ENCODE results near the gene GPC6.

GPC6 gene

GRCh38 chr13:94119360-94119936 is 892.8 kb downstream of the GPC6 start:
- DNase-seq (ENCODE audit: low spot score) = no peak

GRCh38 chr13:94120878-94121277 is 894.3 kb downstream of the GPC6 start:
- no peak for DNase-seq (ENCODE audit: low spot score)

GRCh38 chr13:94121686-94122085 is 895.1 kb downstream of the GPC6 start:
- no peak for DNase-seq (ENCODE audit: low spot score)

GRCh38 chr13:94122300-94122915 is 895.8 kb downstream of the GPC6 start:
- DNase-seq (ENCODE audit: low spot score) = no peak

- no peak for DNase-seq (ENCODE audit: low spot score)
Observed at GRCh38 chr13:94123557-94123956, 897.0 kb downstream of the GPC6 start.

GRCh38 chr13:94128430-94128829 is 901.8 kb downstream of the GPC6 start:
- DNase-seq (ENCODE audit: low spot score) = peak; percentile 20

- no peak for DNase-seq (ENCODE audit: low spot score)
Observed at GRCh38 chr13:94129490-94129894, 902.9 kb downstream of the GPC6 start.

GRCh38 chr13:94138831-94139230 is 912.2 kb downstream of the GPC6 start:
- no peak for DNase-seq (ENCODE audit: low spot score)

- no peak for DNase-seq (ENCODE audit: low spot score)
Observed at GRCh38 chr13:94139393-94139995, 912.9 kb downstream of the GPC6 start.

- DNase-seq (ENCODE audit: low spot score) = no peak
Observed at GRCh38 chr13:94140027-94140426, 913.4 kb downstream of the GPC6 start.

GRCh38 chr13:94140511-94140910 is 913.9 kb downstream of the GPC6 start:
- DNase-seq (ENCODE audit: low spot score) = no peak

- no peak for DNase-seq (ENCODE audit: low spot score)
Observed at GRCh38 chr13:94143624-94144350, 917.2 kb downstream of the GPC6 start.

GRCh38 chr13:94145966-94146365 is 919.4 kb downstream of the GPC6 start:
- DNase-seq (ENCODE audit: low spot score) = no peak

- DNase-seq (ENCODE audit: low spot score) = no peak
Observed at GRCh38 chr13:94153586-94153985, 927.0 kb downstream of the GPC6 start.

GRCh38 chr13:94154367-94154766 is 927.8 kb downstream of the GPC6 start:
- DNase-seq (ENCODE audit: low spot score) = peak; percentile 16

GRCh38 chr13:94157705-94158218 is 931.2 kb downstream of the GPC6 start:
- DNase-seq (ENCODE audit: low spot score) = peak; percentile 25

- no peak for DNase-seq (ENCODE audit: low spot score)
Observed at GRCh38 chr13:94160875-94161274, 934.3 kb downstream of the GPC6 start.

- DNase-seq (ENCODE audit: low spot score) = no peak
Observed at GRCh38 chr13:94162289-94162688, 935.7 kb downstream of the GPC6 start.

GRCh38 chr13:94163535-94163934 is 936.9 kb downstream of the GPC6 start:
- no peak for DNase-seq (ENCODE audit: low spot score)

GRCh38 chr13:94168783-94169453 is 942.3 kb downstream of the GPC6 start:
- no peak for DNase-seq (ENCODE audit: low spot score)

- DNase-seq (ENCODE audit: low spot score) = peak; percentile 15
Observed at GRCh38 chr13:94169454-94170144, 943.0 kb downstream of the GPC6 start.

GRCh38 chr13:94170145-94170571 is 943.6 kb downstream of the GPC6 start:
- peak; percentile 51 for DNase-seq (ENCODE audit: low spot score)
